ENCODE measurements around the gene S100A2.
A peak's percentile ranks its signal among the peaks of the same experiment; 100 is the strongest.
"Not testable (repeated sequence)": the region's sequence is repeated elsewhere in the genome, so short reads cannot be mapped to it uniquely, and the experiment has no call there.

S100A2 gene

DNA sequence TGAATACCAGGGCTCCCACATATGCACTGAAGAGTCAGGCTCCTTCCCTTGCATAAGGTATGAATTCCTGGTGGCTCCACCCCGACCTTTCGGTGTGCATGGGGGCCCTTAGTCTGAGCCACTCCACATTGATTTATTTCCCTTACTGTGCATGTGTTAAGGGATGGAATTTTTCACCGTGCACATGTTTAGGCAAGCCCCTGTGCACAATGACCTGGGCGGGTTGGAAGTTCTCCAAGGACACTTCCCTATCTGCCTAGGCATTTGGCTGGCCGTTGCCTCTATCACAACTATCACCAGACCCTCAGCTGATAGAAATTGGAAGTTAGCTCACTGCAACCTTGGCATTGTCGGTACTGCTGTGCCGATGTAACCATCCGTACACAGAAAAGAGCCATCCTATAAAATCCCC lies 39.5 kb downstream of the S100A2 start:
- peak; percentile 30 for DNase-seq

DNA sequence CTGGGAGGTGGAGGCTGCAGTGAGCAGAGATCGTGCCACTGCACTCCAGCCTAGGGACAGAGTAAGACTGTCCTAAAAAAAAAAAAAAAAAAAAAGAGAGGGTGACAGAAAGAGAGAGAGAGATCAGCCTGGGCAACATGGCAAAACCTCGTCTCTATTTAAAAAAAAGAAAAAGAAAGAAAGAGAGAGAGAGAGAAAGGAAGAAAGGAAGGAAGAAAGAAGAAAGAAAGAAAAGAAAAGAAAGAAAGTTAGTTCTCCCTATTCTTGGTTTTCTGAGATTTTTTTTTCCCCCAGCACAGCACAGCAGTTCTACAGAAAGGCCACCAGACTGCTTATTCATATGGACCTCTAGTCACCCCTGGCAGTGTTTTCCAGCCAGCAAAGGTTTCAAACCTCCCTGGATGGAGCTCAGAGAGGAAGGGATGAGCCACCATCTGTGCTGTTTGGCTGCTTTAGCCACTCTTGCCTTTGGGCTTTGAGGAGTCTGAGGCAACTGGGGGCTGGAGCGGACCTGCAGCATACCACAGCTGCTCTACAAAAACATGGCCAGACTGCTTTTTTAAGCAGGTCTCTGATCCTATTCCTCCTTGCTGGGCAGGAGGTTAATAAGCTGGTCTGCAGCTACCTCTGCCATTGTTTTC lies 40.4 kb downstream of the S100A2 start:
- no peak for DNase-seq

DNA sequence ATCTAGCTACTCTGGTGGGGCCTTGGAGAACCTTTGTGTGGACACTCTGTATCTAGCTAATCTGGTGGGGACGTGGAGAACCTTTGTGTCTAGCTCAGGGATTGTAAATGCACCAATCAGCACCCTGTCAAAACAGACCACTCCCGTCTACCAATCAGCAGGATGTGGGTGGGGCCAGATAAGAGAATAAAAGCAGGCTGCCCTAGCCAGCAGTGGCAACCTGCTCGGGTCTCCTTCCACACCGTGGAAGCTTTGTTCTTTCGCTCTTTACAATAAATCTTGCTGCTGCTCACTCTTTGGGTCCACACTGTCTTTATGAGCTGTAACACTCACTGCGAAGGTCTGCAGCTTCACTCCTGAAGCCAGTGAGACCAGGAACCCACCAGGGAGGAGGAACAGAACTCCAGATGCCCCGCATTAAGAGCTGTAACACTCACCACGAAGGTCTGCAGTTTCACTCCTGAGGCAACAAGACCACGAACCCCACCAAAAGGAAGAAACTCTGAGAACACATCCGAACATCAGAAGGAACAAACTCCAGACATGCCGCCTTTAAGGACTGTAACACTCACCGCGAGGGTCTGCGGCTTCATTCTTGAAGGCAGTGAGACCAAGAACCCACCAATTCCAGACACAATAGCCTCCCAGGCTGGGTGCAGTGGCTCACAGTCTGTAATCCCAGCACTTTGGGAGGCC lies 43.1 kb downstream of the S100A2 start:
- DNase-seq, result not testable (repeated sequence)

DNA sequence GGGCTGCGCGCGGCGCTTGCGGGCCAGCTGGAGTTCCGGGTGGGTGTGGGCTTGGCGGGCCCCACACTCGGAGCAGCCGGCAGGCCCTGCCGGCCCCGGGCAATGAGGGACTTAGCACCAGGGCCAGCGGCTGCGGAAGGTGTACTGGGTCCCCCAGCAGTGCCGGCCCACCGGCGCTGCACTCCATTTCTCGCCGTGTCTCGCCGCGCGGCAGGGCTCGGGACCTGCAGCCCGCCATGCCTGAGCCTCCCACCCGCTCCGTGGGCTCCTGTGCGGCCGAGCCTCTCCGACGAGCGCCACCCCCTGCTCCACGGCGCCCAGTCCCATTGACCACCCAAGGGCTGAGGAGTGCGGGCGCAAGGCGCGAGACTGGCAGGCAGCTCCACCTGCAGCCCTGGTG lies 43.8 kb downstream of the S100A2 start:
- not testable (repeated sequence) for DNase-seq

DNA sequence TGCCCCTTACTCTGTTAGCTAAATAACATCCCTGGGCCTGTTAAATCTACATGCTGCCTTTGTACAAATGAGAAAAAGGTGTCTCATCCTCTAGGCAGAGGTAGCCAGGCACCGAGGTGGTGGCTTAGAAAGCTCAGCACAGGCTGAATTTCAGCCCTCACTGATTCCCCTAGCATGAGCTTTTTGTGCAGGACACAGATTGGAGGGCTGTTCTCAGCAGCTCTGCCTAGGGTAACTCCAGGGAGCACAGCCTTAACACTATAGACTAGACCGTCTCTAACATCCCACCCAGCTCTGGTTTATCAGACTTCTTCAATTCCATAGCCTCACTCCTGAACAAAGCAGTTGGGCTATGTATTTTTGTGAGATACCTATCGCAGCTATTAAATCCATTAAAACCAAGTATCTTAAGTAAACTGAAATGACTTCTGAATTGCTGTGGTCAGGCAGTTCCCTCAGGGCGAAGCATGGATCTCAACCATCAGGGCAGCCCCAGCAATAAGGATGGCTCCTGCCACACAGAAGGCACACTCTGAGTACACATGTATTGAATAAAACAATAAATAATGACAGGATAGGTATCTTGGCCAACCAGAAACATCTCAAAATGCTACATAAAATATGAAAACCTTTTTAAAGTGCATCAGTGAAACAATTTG lies 44.7 kb downstream of the S100A2 start:
- DNase-seq, result no peak

DNA sequence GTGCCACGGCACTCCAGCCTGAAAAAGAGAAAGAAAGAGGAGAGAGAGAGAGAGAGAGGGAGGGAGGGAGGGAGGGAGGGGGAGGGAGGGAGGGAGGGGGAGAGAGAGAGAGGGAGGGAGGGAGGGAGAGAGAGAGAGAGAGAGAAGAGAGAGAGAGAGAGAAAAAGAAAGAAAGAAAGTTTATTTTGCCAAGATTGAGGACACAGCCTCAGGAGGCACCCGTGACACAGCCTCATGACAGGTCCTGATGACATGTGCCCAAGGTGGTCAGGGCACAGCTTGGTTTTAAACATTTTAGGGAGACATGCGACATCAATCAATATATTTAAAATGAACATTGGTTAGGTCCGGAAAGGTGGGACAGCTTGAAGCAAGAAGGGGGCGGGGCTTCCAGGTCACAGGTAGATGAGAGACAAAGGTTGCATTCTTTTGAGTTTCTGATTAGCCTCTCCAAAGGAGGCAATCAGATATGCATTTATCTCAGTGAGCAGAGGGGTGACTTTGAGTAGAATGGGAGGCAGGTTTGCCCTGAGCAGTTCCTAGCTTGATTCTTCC lies 45.4 kb downstream of the S100A2 start:
- DNase-seq, result not testable (repeated sequence)

GRCh38 chr1:153519242-153519641 lies 46.4 kb downstream of the S100A2 start:
- no peak for DNase-seq

GRCh38 chr1:153515504-153516394 lies 49.9 kb downstream of the S100A2 start:
- peak; percentile 73 for DNase-seq

- DNase-seq, result no peak
Observed at GRCh38 chr1:153513666-153514065, 52.0 kb downstream of the S100A2 start.

DNA sequence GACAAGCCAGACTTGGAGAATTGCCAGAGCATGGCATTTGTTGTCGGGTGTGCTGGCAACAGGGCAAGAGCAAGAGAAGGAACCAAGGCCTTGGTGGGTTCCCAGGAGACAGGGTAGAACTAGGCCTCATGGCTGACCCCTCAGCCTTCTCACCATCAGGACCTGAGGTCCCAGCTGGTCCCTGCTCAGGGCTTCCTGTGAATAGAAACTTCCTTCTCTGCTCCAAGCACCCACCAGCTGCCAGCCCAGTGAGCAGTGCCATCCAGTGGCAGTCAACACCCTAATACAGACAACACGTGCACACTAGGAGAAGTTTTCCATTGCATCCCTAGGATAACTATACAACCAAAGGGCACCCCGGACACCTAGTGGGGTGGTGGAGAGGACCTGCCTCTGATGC lies 52.6 kb downstream of the S100A2 start:
- no peak for DNase-seq
